PC-3 (cell line): ENCODE measurements around the gene DTNB.

Experiments
- CTCF ChIP-seq: fragments of 300-600 bp; sonication (generic); conservative IDR thresholded peaks from 2 replicates; pipeline ENCODE4 v1.5.1; 2017; ENCODE audit warnings: antibody characterized with exemption, low read depth, mild to moderate bottlenecking, low read length
- EZH2 ChIP-seq: fragments of 300-600 bp; sonication (generic); IDR thresholded peaks from one replicate; pipeline ENCODE4 v1.6.1; 2017; ENCODE audit warnings: antibody characterized with exemption, mild to moderate bottlenecking, low read length; ENCODE audit not compliant: unreplicated experiment

- TF ChIP-seq CTCF (no peak), EZH2 (no peak)
Measured at GRCh38 chr2:25338401-25338800, 335.0 kb downstream of the DTNB start.
